Right ventricle myocardium inferior (tissue), 1 donor: Measurements from ENCODE around the gene GALNT4. TPM values are rescaled to one million over a fixed set of nuclear protein-coding genes. Genes with fewer than 3 reads are reported as not detected.
A peak's percentile ranks its signal among the peaks of the same experiment; 100 is the strongest.

Experiments used
- ATAC-seq: fragments of 200-7000 bp; cut with Tn5 transposase; one replicate; pipeline ENCODE4 v1.9.1; 2020; ENCODE audit warnings: mild to moderate bottlenecking, moderate library complexity
- DNase-seq: peaks from one replicate; pipeline ENCODE4 v3.0.0; 2021; ENCODE audit errors: missing footprints
- intact Hi-C: fragments of 100-400 bp; cut with DNase I; formaldehyde crosslinking; loops from one replicate; pipeline ENCODE4 v1.11.0; 2022
- total RNA-seq: library from RNA; stranded (reverse); fragmentation: NEBNext Ultra II Directional; extraction: Animal tissue kit (Norgen Biotek cat#: 25700); gene quantifications from one replicate; pipeline ENCODE4 v1.2.1, GENCODE V29; 2021
- donor health status: DM: no; HTN: yes; CAD: no; lungs with severe emphysema.

Gene GALNT4
- total RNA-seq, 1 donor from 2014 or later = 2.3 TPM

DNA sequence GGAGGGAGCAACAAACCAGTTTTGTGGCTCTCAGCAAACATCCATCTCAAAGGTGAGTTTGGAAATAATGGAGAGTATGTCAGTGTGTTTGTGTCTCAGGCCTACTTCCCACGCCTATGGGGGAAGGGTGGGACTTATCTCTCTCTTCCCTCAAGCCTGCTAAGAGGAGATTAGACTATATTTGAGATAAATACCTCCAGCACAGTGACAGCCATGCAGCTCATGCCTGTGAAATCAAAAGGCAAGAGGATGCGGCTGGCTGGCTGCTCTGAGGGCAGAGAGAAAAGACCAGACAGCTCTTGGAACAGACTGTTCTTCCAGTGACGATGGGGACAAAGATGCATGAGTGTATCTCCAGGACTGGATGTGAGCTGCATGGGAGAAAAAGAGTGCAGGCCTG lies 16.0 kb upstream of the GALNT4 start:
- DNase-seq = no peak
- no peak for ATAC-seq
- intact Hi-C loops = loop anchor here (5.0 to 10.0 kb wide), 3 partner anchors 164 to 1312 kb away; partner anchors contain the start of gene ATP2B1

DNA sequence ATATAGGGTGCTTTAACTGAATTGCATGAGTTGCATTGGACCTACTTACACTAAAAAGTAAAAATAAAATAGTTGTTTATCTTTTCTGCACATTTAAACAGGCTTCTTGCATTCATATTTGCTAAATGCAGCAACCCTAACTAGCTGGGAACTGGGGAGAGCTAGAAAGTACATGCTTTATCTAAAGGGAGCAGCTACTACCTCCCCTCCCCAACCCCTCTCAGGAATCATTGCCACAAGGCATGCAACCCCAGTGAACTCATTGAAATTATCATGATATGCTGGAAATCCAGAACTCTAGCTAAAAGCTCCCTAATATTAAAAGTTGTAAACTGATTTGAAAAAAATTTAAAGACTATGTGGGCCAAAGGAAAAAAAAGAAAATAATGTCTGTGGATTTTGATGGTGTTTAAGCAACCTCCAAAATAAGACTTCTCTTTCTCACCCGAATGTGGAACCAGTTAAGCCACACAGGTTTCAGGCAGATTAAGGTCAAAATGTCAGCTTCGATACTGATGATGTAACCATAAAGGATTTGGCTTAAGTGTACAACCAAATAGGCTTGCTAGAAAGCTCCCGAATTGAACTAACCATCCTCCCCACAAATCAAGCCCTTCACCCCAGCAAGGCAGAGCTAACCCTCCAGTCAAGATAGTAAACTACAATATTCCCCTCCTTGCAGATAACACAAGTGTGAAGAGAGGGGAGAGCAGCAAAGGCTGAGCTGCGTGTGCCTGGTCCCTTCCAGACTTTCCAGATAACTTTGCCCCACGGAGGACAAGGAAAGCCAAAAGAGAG lies 15.0 kb upstream of the GALNT4 start:
- ATAC-seq = no peak

DNA sequence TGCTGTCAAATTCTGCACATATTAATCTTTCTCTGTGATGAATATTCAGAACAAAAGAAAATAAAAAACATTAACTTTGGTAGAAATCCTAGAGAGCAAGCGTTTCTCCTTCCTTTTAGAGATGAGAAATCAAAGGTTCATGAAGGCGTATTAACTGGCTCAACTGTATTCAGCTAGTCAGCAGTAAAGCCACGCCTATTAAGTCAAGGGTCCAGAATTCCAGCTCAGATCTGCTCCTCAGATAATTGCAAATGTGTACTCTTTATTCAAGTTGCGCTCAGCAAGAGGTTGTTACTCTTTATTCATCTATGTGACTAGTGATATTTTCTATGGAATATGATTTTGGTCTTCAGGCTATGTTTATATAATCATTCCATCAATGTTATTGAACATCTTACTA lies 14.3 kb upstream of the GALNT4 start:
- intact Hi-C loops = no loop called here
- DNase-seq = no peak
- no peak for ATAC-seq

More for the DNA sequence above, 15.0 kb upstream of the GALNT4 start:
- intact Hi-C loops = loop anchor here (5.0 to 10.0 kb wide), 3 partner anchors 165 to 1313 kb away; partner anchors contain the start of gene ATP2B1
- no peak for DNase-seq

DNA sequence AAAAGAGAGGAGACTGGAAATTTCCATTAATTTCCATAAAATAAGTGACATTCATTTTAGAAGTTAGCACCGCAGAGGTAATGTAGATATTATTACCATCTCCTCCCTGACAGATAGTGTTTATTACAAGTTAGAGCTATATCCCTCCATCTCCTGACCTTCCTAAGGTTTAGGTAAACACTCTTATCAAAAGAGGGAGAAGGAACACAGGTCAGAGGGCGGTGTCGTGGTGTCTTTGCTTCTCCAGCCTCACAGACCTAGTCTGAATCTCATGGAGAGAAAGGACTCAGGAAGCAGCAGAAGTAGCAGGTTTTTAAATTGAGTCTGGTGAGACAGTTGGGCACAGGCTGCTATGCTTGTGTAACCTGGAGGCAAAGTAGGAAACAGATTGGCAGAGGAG lies 12.8 kb upstream of the GALNT4 start:
- ATAC-seq (no peak), DNase-seq (no peak)
- intact Hi-C loops = no loop called here

DNA sequence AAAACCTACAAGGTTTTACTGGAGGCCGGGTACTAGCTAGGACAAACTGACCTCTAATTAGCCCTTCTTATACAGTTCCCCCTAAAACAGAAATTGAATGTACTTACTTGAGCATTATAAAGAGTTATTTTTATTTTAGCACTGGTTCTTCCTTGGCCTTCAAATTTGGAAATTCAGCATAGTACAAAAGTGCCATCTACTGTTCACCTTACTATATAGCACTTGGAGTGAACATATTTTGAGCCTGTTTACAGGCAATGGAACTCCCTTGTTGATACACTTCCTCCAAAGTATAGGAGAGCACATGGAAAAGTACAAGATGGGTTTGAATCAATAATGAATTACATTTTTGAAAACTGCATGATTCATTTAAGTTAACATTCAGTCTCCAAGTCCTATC lies 5.1 kb upstream of the GALNT4 start:
- DNase-seq (no peak), ATAC-seq (no peak)
- intact Hi-C loops = loop anchor here (1.0 to 10.0 kb wide), 2 partner anchors 175 to 510 kb away; partner anchors contain the start of gene DUSP6

DNA sequence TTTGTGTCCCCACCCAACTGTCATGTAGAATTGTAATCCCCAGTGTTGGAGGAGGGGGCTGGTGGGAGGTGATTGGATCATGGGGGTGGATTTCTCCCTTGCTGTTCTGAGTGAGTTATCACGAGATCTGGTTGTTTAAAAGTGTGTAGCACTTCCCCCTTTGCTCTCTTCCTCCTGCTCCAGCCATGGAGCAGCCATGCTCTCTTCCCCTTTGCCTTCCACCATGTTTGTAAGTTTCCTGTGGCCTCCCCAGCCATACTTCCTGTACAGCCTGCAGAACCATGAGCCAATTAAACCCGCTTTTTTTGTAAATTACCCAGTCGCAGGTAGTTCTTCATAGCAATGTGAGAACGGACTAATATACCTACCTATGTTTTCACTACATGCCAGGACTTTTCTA lies 3.8 kb upstream of the GALNT4 start:
- ATAC-seq (no peak), DNase-seq (no peak)
- intact Hi-C loops = loop anchor here (10.0 kb wide), 1 partner anchor 174 kb away; the partner anchor contains the start of gene DUSP6

DNA sequence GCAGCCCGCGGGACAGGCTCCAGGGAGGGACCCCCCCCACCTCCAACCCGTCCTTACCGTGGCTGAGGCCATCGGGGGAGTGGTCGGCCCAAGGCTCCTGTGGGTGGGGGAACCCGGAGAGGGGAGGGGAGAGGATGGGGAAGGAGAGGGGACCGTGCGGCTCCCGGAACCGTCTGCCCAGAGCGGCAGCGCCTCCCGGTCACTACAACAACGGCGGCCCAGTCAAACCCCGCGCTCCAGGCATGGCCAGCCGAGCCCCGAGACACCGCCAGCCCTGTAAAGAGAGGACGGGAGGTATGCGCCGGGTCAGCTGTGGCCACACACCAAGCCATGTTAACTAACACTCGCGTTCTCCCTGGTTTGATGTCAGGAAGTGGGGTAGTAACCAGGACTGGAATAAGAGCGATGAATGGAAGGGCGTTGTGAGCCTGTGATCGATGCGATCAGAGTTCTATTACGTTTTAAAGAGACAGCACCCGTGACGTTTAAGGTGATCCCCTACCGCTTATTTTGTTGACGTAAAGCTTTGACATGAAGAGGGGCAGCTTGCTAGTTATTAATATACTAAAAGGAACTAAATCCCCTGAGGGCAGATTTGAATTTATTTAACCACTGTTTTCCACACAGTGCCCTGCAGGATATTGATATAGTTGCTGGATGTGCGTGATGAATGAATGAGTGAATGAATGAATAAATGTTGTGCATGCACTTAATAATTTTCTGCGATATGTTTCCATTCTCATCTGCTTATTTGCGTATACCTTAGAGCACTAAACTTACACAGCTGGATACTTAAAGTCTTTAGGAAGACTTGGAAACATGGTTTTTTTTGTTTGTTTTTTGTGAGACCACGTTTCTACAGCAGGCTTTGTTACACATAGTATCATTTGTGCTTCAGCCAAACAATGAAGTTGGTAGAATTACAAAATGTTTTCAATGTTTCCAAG lies 1.5 kb upstream of the GALNT4 start, which contains the start of gene POC1B:
Gene POC1B, minus strand, starts transcription at position 224 of the 947 bp plus-strand sequence. Its CDS starts 152 bp downstream, at position 72.
- ATAC-seq = peak; percentile 90
- intact Hi-C loops = loop anchor here (2.0 to 10.0 kb wide), 2 partner anchors 55 to 171 kb away; partner anchors contain the start of gene DUSP6
- DNase-seq = peak; percentile 92

DNA sequence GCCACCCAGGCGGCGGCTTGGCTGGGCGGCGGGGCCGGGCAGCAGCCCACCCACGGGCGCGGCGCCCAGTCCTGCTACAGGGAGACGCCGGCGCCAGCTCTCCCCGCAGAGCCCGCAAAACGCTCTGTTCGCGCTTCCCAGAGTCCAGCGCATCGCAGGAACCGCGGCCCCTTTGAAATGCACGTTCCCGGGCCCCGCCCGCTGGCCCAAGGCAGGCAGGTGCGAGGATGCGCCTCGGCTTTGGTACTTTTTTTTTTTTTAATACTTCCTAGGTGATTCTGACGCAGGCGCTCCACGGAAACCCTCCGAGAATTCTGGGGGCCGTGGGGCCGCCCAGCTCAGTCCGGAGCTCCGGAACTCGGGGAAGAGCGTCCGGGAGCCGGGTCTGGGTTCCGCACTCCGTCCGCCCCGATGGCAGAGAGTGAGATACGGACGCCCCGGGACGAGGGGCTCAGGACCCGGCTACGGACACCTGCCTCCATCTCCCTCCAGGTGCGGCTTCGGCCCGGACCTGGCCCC lies 768 bp upstream of the GALNT4 start:
- intact Hi-C loops = loop anchor here (2.0 to 10.0 kb wide), 2 partner anchors 55 to 171 kb away; partner anchors contain the start of gene DUSP6
- ATAC-seq = peak; percentile 33
- DNase-seq = peak; percentile 77

DNA sequence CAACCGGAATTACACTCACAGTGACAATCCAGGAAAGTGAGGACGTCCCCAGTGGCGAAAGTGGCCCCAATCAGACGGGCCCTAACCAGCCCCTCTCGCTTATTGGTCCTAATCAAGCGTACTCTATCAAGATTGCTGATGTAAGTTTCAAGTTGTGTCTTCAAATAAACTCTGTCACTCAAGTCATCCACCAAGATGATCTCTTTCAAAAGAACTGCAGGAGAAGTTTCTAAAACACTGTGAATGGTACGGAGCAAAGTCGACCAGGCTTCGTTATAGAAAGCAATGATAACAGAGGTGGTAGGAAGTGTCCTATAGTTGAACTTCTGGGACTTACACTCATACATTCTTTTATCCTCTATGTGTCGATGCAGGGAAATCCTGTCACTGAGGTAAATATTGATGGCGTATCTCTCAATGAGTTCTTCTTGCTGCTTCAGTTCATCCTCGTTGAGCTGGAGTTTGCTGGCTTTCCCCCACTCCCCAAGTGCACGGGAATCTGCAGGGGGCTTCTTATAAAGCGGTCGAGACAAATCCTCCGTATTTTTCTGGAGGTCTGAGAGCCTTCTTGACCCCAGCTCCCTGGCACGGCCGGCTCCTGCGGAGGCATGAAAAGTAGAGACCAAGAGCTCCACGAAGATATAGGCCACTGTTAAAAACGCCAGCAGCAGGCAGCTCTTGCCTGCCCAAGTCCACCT lies 604 bp downstream of the GALNT4 start:
- intact Hi-C loops = loop anchor here (2.0 to 10.0 kb wide), 2 partner anchors 53 to 169 kb away; partner anchors contain the start of gene DUSP6
- no peak for ATAC-seq
- DNase-seq = no peak

DNA sequence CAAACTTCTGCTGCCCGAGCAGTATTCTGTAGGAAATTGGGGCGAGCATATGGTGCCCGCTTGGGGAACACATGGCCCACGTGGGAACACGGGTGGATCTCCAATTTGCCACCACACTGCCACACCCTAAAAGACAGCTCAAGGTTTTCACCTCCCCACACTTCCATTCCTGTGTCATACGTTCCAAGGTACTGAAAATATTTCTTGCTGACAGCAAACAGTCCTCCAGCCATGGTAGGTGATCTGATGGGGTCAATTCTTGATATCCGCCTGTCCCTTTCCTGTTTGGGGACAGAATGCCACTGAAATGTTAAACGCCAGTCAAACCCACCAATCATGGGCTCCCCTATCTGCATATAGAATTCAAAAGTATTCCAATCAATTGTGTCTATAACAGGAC lies 1.2 kb downstream of the GALNT4 start:
- intact Hi-C loops = loop anchor here (10.0 kb wide), 1 partner anchor 169 kb away; the partner anchor contains the start of gene DUSP6
- ATAC-seq = no peak
- DNase-seq = no peak

DNA sequence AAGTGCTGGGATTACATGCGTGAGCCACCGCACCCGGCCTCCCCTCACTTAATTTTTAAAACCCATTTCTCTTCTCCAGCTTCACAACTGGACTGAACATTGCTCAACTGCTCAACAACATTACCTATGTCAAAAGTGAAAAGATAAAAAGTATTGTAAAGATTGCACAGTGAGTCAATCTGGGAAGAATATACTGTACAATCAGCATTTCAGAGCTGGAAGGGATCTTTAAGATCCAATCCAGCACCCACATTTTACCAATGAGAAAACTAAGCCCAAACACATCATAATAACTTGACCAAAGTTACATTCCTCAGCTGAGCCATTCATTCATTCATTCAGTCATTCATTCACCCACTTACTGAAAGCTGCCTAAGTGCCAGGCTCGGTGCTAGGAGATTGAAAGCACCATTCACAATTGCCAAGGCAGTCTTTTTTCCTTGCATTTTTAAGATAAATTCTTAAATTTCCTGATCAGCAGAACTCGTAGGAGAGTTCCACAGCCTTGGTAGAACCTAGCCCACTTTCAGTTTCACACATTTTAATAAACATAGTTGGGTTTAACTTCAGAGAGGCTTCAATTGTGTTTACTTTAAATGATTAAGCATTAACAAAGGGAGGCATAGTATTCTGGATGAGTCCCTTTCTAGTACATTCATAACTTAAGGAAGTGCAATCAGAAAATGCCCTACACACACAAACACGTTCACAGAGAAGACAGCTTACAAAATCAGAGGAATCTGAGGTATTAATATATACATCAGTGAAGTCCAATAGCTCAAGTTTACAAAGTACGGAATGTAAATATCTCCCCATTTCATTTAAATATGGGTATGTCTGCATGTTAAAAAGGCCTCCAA lies 3.0 kb downstream of the GALNT4 start:
- DNase-seq (no peak), ATAC-seq (no peak)
- intact Hi-C loops = loop anchor here (10.0 kb wide), 1 partner anchor 167 kb away; the partner anchor contains the start of gene DUSP6

DNA sequence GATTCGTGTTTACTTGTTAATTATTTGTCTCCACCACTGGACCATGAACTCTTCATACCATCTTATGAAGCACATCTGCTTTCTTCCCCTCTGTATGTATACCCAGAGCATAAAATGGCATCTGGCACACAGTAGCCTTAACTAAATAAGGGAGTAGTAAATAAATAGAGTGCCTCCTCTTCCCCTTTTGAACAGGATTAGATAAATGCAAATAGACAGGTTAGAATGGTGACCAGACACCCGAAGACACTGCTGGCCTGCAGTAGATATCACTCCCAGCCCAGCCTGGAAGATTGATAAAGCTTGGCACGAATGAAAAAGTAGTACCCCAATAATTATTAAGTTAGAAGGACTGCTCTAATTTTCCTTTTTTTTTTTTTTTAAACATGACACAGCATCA lies 6.9 kb downstream of the GALNT4 start:
- ATAC-seq = no peak
- intact Hi-C loops = no loop called here
- DNase-seq = no peak

DNA sequence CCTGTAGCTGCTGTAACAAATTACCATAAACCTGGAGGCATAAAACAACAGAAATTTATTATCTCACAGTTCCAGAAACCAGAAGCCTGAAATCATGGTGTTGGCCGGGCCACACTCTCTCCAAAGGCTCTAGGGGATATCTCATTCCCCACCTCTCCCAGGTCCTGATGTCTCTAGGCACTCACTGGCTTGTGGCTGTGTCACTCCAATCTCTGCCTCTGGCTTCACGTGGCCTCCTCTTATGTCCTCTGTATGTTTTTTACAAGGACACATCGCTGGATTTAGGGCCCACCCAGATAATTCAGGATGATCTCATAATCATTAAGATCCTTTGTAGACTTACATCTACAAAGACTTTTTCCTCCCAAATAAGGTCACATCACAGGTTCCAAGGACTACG lies 8.0 kb downstream of the GALNT4 start:
- DNase-seq (no peak), ATAC-seq (no peak)
- intact Hi-C loops = no loop called here

DNA sequence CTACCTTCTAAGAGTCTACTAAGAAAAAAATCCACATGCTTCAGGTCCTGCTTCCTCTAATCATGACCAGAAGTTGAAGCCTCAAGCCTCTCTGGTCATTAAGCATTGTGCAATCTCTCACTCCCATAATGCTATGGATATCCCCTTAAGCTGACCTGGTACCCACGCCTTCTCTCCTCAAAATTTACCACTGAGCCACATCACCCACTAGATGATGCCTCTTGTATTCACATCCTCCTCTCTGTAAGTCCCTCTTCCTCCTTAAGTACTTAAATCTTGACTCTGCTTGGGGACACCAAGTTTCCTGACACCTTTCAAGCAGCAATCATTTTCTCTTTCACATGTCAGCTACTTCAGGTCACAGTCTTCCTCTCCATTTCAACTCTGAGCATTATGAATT lies 9.8 kb downstream of the GALNT4 start:
- intact Hi-C loops = no loop called here
- no peak for ATAC-seq
- no peak for DNase-seq

DNA sequence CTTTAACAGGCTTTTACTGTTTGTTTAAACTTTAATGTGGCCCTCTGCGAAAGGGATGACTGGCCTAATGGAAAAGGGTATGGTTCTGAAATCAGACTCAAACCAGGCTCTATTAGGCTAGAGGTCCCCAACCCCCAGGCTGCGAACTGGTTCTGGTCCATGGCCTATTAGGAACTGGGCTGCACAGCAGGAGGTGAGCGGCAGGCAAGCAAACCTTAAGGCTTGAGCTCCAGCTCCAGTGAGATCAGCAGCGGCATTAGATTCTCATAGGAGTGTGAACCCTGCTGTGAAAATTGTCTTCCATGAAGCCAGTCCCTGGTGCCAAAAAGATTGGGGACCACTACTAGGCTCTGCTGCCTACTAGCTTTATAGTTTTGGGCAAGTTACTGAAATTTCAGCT lies 11.1 kb downstream of the GALNT4 start:
- intact Hi-C loops = no loop called here
- ATAC-seq (no peak), DNase-seq (no peak)

DNA sequence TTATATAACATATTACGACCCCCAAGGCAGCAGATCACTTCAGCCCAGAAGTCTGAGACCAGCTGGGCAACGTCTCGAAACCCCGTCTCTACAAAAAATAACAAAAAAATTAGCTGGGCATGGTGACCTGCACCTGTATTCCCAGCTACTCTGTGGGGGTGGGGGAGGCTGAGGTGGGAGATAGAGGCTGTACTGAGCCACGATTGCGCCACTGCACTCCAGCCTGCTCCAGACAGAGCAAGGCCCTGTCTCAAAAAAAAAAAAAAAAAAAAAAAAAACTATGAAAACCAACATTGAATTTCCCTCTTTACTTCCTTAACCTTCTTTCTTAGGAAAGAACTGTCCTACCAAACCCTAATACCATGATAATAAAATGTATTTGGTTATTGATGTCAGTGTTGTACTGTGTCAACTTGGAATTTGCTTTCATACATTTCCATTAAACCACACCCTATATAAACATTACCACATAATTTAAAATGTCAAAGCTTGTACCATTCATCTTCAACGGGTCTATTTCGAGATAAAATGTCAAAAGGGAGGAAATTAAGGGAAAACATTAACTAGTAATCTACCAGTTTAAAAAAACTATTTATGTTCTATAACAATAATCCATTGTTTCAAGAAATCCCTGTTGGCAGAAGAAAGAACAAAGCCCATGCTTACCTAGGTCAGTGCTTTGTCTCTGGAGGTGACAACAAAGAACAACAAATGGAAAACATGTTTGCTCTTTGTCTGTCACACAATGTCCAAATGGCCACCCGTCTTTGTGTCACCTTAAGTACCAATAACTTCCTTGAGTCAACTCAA lies 17.4 kb downstream of the GALNT4 start:
- no peak for DNase-seq
- ATAC-seq = no peak

DNA sequence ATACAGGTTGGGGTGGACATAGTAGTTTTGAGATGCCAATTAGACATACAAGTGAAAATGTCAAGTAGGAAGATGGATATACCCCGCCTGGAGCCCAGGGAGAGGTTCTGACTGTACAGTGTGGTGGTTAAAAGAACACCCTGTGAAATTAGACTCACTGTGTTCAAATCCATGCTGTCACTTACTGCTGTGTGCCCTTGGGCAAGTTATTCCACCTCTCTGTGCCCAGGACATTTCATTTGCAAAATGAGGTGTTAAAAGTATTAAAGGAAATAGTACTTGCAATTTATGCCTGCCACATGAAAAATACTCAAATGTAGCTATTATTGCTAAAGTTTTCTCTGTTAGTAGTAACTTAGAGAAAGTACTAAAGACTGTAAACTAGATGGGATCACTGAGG lies 18.5 kb downstream of the GALNT4 start:
- ATAC-seq = no peak
- no peak for DNase-seq
- intact Hi-C loops = no loop called here

More for the DNA sequence above, 17.4 kb downstream of the GALNT4 start:
- intact Hi-C loops = no loop called here
